ENCODE results near the gene SRGAP2B.
"Not testable (repeated sequence)": the region's sequence is repeated elsewhere in the genome, so short reads cannot be mapped to it uniquely, and the experiment has no call there.

- not testable (repeated sequence) for TF ChIP-seq CTCF, POLR2A (IDR thresholded peaks at IDR 0.05)
Observed at GRCh38 chr1:145076877-145077276, 18.3 kb downstream of the SRGAP2B start.

All from body of pancreas (tissue), 4 donors.